NCI-H1417 treated with DMSO at 0.1 percent for 48 hours (cell line): Measurements from ENCODE around the gene RFFL.
"Not testable (repeated sequence)": the region's sequence is repeated elsewhere in the genome, so short reads cannot be mapped to it uniquely, and the experiment has no call there.

Source experiments
- DNase-seq: peaks from one replicate; lab custom pipeline; 2025; lab: John Stamatoyannopoulos, UW

The RFFL gene

GRCh38 chr17:35002876-35003551 lies 60.5 kb downstream of the RFFL start:
- no peak for DNase-seq

GRCh38 chr17:35001549-35001948 lies 62.0 kb downstream of the RFFL start:
- DNase-seq = no peak

- DNase-seq = not testable (repeated sequence)
These were observed 62.5 kb downstream of the RFFL start for GRCh38 chr17:35000965-35001364.

- no peak for DNase-seq
These were observed 64.1 kb downstream of the RFFL start for GRCh38 chr17:34999456-34999855.

- DNase-seq = no peak
These were observed 65.3 kb downstream of the RFFL start for GRCh38 chr17:34998205-34998604.

GRCh38 chr17:34997355-34997862 lies 66.1 kb downstream of the RFFL start:
- no peak for DNase-seq

GRCh38 chr17:34996422-34997285 lies 66.9 kb downstream of the RFFL start:
- DNase-seq = no peak

- DNase-seq = no peak
These were observed 70.5 kb downstream of the RFFL start for GRCh38 chr17:34993031-34993430.

GRCh38 chr17:34991606-34992005 lies 71.9 kb downstream of the RFFL start:
- no peak for DNase-seq

- no peak for DNase-seq
These were observed 72.6 kb downstream of the RFFL start for GRCh38 chr17:34990921-34991365.

- no peak for DNase-seq
These were observed 74.0 kb downstream of the RFFL start for GRCh38 chr17:34989473-34989872.

GRCh38 chr17:34988644-34989043 lies 74.9 kb downstream of the RFFL start:
- DNase-seq = no peak

- no peak for DNase-seq
These were observed 76.3 kb downstream of the RFFL start for GRCh38 chr17:34987232-34987631.

GRCh38 chr17:34981538-34982241 lies 81.8 kb downstream of the RFFL start:
- DNase-seq = no peak

- DNase-seq = no peak
These were observed 82.6 kb downstream of the RFFL start for GRCh38 chr17:34980681-34981537.

GRCh38 chr17:34980353-34980680 lies 83.2 kb downstream of the RFFL start, which contains the start of gene LIG3:
Gene LIG3 (plus strand): TSS chr17:34980512. CDS start chr17:34983006, 2,494 bp downstream.
- peak; percentile 72 for DNase-seq

GRCh38 chr17:34979650-34980352 lies 83.7 kb downstream of the RFFL start:
- no peak for DNase-seq

- DNase-seq = no peak
These were observed 84.4 kb downstream of the RFFL start for GRCh38 chr17:34979153-34979552.

- DNase-seq = no peak
These were observed 88.4 kb downstream of the RFFL start for GRCh38 chr17:34974794-34975785.

- no peak for DNase-seq
These were observed 89.3 kb downstream of the RFFL start for GRCh38 chr17:34974179-34974578.
